Calu3 (cell line): ENCODE measurements around the gene EIF1B. TPM values are rescaled to one million over a fixed set of nuclear protein-coding genes. Genes with fewer than 3 reads are reported as not detected.
A peak's percentile ranks its signal among the peaks of the same experiment; 100 is the strongest.

Experiments
- BruUV-seq: library from RNA; stranded (reverse); fragments of 400-500 nt; replicated peaks from 2 replicates; lab custom pipeline; 2021; lab: Mats Ljungman, UMichigan
- CTCF ChIA-PET: fragments of 300-600 bp; sonication (Branson Sonifier 250); formaldehyde crosslinking; loops from one replicate; lab custom pipeline; 2022; ENCODE audit warnings: antibody characterized with exemption; lab: Charles Lee
- DNase-seq: peaks from one replicate; pipeline ENCODE4 v3.0.0; 2022
- H3K27ac Mint-ChIP-seq: one replicate; pipeline ENCODE4 v1.8.0; 2022; ENCODE audit warnings: mixed read lengths; ENCODE audit not compliant: unreplicated experiment
- H3K27me3 Mint-ChIP-seq: one replicate; pipeline ENCODE4 v1.8.0; 2022; ENCODE audit warnings: mixed read lengths; ENCODE audit not compliant: unreplicated experiment
- H3K36me3 Mint-ChIP-seq: one replicate; pipeline ENCODE4 v1.8.0; 2022; ENCODE audit warnings: mild to moderate bottlenecking, moderate library complexity, mixed read lengths; ENCODE audit not compliant: insufficient read depth, unreplicated experiment
- H3K4me1 Mint-ChIP-seq: one replicate; pipeline ENCODE4 v1.8.0; 2022; ENCODE audit warnings: mild to moderate bottlenecking, low read depth, mixed read lengths; ENCODE audit not compliant: unreplicated experiment
- H3K4me3 Mint-ChIP-seq: one replicate; pipeline ENCODE4 v1.8.0; 2022; ENCODE audit warnings: mild to moderate bottlenecking, low read depth, moderate library complexity, mixed read lengths; ENCODE audit not compliant: unreplicated experiment
- H3K9me3 Mint-ChIP-seq: one replicate; pipeline ENCODE4 v1.8.0; 2022; ENCODE audit warnings: low read depth, mixed read lengths; ENCODE audit not compliant: unreplicated experiment
- intact Hi-C: fragments of 100-400 bp; cut with micrococcal nuclease; formaldehyde crosslinking; loops from one replicate; pipeline ENCODE4 v1.10.0; 2022; ENCODE audit not compliant: unreplicated experiment
- total RNA-seq: library from RNA; stranded (reverse); gene quantifications from 2 replicates; pipeline ENCODE4 v1.2.3, GENCODE V29; 2022
- TF ChIP-seq, protein P1 (sequence below): fragments of 200-600 bp; IDR thresholded peaks from one replicate; pipeline ENCODE4 v1.8.0; 2022; ENCODE audit warnings: antibody characterized with exemption; ENCODE audit not compliant: unreplicated experiment

EIF1B gene
- total RNA-seq, 1 experiment from 2014 or later, result 41.3 TPM

- Mint-ChIP-seq H3K4me1 (peaks cover 4% of the 10 kb centered on the region), H3K36me3 (peaks cover 27% of the 10 kb centered on the region), H3K27ac (peak overlapping the region; percentile 94), H3K4me3 (peak overlapping the region; percentile 93), H3K9me3 (no peaks in the 10 kb centered on the region), H3K27me3 (no peaks in the 10 kb centered on the region)
- TF ChIP-seq, protein P1, sequence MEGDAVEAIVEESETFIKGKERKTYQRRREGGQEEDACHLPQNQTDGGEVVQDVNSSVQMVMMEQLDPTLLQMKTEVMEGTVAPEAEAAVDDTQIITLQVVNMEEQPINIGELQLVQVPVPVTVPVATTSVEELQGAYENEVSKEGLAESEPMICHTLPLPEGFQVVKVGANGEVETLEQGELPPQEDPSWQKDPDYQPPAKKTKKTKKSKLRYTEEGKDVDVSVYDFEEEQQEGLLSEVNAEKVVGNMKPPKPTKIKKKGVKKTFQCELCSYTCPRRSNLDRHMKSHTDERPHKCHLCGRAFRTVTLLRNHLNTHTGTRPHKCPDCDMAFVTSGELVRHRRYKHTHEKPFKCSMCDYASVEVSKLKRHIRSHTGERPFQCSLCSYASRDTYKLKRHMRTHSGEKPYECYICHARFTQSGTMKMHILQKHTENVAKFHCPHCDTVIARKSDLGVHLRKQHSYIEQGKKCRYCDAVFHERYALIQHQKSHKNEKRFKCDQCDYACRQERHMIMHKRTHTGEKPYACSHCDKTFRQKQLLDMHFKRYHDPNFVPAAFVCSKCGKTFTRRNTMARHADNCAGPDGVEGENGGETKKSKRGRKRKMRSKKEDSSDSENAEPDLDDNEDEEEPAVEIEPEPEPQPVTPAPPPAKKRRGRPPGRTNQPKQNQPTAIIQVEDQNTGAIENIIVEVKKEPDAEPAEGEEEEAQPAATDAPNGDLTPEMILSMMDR, result no peak
- intact Hi-C loops, result no loop called here
- BruUV-seq, result TSS peak; percentile 43
- CTCF ChIA-PET, result interaction anchor here (0.6 to 1.6 kb wide), 2 partner anchors 108 to 117 kb away, joined by 4 to 15 read pairs; no protein-coding TSS in a partner anchor
- no peak for DNase-seq
Measured at GRCh38 chr3:40308725-40309417, 636 bp upstream of the EIF1B start.

GRCh38 chr3:40309925-40310695 lies 603 bp downstream of the EIF1B start:
- Mint-ChIP-seq H3K4me3 (peak overlapping the region; percentile 93), H3K27me3 (no peaks in the 10 kb centered on the region), H3K27ac (peak overlapping the region; percentile 94), H3K36me3 (peaks cover 36% of the 10 kb centered on the region), H3K4me1 (peaks cover 6% of the 10 kb centered on the region), H3K9me3 (no peaks in the 10 kb centered on the region)
- TSS peak; percentile 83 for BruUV-seq
- TF ChIP-seq, protein P1, result no peak
- DNase-seq, result peak; percentile 43
- CTCF ChIA-PET, result interaction anchor here (1.6 kb wide), 1 partner anchor 118 kb away, joined by 15 read pairs; no protein-coding TSS in a partner anchor
- intact Hi-C loops, result loop anchor here (10.0 kb wide), 3 partner anchors 605 to 895 kb away; no protein-coding TSS in a partner anchor

- no peaks in the 10 kb centered on the region for H3K27me3 Mint-ChIP-seq
- BruUV-seq, result no TSS peak
- H3K9me3 Mint-ChIP-seq, result no peaks in the 10 kb centered on the region
- TF ChIP-seq, protein P1, result no peak
- peaks cover 36% of the 10 kb centered on the region for H3K36me3 Mint-ChIP-seq
- intact Hi-C loops, result loop anchor here (10.0 kb wide), 3 partner anchors 606 to 896 kb away; no protein-coding TSS in a partner anchor
- peak overlapping the region; percentile 94 for H3K27ac Mint-ChIP-seq
- CTCF ChIA-PET, result no interaction called here
- H3K4me1 Mint-ChIP-seq, result peaks cover 6% of the 10 kb centered on the region
- H3K4me3 Mint-ChIP-seq, result peak overlapping the region; percentile 93
- no peak for DNase-seq
Measured at GRCh38 chr3:40310705-40311104, 1.2 kb downstream of the EIF1B start.

- H3K9me3 Mint-ChIP-seq, result no peaks in the 10 kb centered on the region
- CTCF ChIA-PET, result no interaction called here
- TF ChIP-seq, protein P1, result no peak
- H3K4me1 Mint-ChIP-seq, result peaks cover 6% of the 10 kb centered on the region
- no peaks in the 10 kb centered on the region for H3K27me3 Mint-ChIP-seq
- DNase-seq, result no peak
- intact Hi-C loops, result loop anchor here (10.0 kb wide), 3 partner anchors 608 to 898 kb away; no protein-coding TSS in a partner anchor
- no peak overlapping the region for H3K4me3 Mint-ChIP-seq
- H3K27ac Mint-ChIP-seq, result no peak overlapping the region
- H3K36me3 Mint-ChIP-seq, result peaks cover 36% of the 10 kb centered on the region
- no TSS peak for BruUV-seq
Measured at GRCh38 chr3:40312661-40313226, 3.2 kb downstream of the EIF1B start.
